ENCODE measurements around the gene MLF2.
"Not testable (repeated sequence)": the region's sequence is repeated elsewhere in the genome, so short reads cannot be mapped to it uniquely, and the experiment has no call there.

MLF2 gene

DNA sequence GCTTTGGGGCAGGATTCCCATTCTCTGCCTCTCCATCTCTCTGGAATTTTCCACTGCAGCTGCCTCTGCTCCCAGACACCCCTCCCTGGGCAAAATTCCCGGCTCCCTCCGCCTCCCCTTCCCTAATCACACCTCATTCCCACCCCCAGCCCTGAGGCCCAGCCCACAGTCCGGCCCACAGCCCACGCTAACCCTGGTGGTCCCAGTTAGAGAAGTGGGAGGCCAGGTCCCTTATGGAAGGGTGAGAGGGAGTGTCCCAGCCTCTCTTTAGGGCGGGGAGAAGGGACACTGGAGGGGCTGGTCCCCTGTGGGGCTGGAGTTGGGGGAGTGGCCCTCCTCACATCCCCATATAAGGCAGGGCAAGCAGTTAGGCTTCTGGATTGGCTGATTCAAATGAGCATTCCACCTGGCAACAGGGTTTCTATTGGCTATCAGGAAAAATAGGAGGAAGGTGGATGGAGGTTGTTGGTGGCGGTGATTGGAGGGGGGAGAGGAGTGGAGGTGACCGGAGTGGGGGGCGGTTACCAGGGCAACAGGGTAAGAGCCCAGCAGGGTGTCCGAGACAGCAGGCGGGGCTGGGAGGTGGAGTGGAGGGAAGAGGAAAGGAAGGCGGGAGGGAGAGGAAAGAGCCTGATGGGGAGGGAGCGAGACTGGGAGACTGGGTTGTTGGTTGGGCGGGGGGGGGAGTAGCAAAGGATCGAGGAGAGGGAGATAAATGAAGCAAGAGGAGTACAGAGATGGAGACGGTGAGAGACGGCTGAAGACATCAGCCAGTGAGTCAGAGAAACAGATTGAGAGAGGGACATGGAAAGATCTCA lies 11.3 kb upstream of the MLF2 start:
- DNase-seq, result peak; percentile 98

DNA sequence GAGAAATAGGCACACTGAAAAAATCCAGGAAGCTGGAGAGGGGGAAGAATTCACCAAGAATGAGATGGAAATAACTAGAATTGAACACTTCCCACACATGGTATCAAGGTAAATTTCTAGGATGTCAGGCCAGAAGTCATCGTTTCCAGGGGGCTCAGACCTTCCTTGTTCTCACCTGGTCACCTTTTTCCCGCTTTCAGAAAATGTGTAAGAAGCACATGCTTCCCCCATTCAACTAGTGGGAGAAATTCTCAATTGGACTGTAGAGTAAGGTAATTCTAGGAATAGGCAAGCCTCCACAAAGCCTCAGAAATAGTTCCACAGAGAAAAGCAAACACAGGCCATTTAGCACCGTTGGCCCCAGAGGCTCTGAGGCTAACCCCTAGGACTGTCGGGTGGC lies 10.4 kb upstream of the MLF2 start:
- no peak for DNase-seq

DNA sequence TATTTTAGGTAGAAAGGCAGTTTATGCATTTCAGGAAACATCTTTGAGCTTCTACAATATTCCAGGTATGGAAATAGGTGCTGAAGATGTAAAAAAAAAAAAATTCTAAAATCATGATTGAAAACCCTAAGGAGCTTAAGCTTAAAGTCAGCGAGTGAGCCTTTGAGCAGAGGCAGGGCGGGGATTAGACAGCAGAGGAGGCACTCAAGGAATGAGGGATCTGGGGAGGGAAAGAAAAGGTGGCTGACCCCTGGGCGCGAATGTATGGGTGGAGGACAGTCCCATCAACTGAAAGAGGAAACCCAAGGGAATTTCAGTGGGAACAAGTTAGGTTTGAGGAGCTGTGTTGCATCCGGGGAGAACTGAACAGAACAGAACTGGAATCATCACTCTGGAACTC lies 6.8 kb upstream of the MLF2 start:
- no peak for DNase-seq

DNA sequence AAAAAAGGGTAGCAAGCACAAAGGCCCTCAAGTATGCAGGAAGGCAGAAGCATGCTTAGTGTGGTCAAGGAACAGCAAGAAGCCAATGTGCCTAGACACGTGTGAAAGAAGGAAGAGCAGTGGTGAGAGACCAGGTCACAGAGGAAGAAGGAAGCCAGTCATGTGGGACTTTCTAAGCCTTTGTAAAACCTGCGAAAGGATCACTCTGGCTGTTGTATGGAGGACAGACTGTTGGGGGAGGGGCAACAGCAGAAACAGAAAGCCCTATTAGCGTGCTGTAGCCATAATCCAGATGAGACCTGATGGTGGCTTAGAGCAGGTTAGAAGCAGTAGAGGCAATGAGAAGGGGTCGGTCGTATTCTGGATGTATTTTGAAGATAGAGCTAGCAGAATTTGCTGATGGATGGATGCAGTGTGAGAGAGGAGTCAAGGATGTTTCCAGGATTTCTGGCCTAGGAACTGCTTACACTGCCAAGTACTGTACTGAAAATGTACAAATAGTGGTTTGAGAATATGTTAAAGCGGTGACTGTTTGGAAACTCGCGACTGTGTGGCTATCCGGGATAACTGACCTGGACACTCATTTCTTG lies 5.7 kb upstream of the MLF2 start:
- peak; percentile 15 for DNase-seq

DNA sequence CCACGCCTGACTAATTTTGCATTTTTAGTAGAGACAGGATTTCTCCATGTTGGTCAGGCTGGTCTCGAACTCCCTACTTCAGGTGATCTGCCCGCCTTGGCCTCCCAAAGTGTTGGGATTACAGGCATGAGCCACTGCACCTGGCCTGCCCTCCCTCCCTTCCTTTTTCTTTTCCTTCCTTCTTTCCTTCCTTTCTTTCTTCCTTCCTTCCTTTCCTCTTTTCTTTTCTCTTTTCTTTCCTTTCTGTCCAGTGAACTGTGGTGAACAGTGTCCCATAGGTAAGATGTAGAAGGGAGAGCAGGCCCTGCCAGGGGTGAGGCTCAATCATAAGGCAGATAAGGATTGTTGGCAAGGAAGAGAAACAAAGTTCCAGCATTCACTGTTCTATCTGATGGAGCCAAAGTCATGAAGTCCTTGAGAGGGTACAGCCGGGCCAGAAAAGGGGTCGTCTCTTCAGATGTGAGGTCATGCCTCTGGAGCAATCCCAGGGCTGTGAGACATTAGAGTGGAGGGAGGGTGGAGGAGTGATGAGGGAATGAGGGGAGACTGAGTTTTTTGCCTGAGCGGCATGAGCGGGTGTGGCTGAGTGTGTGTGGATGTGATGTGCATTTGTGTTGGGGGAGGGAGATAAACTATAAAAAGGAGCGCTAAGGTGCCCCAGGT lies 4.2 kb upstream of the MLF2 start:
- DNase-seq, result peak; percentile 14

DNA sequence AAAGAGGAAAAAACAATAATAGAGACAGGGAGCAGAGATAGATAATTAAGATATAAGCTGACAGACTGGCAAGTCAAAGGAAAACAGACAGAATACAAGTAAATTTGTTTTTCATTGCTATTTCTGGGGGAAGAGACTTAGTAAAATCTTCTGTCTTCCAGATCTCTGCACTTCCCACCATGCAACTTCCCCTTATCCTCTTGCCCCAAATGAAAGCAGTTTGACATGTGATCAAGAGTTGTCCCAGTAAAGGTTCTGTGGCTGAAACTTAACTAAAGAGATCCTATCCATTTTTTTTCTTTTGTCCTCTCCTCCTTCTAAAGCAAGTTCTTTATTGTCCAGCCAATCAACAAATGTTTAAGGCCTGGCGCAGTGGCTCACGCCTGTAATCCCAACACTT lies 1.5 kb upstream of the MLF2 start:
- no peak for DNase-seq

DNA sequence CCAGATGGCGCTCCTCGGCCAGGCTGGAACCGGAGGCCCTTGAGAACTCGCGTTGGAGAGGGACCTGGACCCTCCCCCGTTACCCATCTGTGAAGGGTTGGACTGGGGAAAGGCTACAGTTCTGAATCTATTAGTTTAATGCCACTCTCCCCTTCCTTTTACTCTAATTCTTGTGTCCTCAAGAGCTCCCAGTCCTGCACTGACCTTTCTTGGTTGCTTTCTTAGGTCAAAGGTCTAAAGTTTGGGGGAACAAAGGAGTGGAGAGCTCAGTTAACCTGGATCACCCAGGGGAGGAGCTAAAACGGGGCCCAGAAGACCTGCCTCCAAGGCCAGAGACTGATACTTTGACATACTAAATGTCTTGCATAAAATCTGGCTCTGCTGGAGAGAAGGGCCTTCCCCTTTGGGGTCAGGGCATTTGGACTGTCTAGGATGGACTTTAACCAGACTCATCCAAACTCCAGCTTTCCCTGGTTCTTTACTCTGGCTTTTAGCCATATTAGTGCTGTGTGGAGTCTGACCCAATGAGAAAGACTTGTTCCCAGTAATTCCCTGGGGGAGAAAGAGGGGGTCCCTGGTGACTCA lies 923 bp upstream of the MLF2 start:
- DNase-seq, result no peak

DNA sequence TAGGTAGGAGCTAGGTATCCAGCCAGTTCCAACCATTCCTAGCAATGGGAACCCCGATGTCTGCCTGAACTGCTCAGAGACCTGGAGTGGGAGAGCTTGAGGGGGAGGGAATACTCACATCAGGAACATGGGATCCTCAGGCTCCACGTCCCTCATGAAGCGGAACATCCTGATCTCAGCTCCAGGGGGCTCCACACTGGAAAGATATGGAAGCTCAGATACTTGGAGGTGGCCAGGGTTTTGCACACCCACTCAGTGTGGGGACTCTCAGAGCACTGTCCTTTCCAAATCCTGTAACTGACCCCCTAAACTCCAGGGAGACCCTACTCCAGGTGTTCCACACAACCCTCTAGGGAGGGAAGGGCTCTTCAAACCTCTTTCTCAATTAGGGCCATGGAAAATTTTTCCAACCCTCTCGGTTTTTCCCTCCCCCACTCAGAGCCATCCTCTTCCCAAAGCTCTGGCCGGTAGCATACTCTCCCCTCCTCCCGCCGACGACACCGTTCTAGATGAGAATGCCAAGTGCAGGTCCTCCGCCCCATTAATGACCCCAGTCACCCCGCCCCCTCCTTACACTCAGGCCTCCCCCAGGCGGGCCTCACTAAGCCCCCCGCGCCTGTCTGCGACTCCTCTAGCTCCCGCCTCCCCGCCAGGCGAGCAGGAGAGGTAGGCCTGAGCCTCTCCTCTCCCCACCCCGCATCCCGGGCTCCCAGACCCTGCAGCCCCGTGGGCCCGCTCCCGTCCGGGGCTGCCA lies 597 bp downstream of the MLF2 start:
- DNase-seq, result peak; percentile 83

DNA sequence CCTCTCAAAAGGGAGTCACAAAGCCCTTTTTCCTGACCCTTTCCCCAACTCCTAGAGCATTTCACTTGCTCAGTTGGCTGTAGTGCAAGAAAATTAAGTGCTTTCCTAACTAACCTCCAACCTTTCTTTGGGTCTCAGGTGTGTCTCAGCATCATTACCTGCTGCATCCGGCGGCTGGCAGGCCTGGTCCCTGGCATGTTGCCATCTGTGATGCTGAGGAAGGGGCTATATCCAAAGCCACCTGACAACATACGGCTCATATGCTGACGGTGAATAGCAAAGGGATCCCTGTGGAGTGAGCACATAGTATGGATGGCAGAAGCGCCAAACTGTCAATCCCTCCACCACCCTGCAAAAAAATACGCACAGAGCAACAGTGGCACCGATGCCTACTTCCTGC lies 1.2 kb downstream of the MLF2 start:
- DNase-seq, result no peak

DNA sequence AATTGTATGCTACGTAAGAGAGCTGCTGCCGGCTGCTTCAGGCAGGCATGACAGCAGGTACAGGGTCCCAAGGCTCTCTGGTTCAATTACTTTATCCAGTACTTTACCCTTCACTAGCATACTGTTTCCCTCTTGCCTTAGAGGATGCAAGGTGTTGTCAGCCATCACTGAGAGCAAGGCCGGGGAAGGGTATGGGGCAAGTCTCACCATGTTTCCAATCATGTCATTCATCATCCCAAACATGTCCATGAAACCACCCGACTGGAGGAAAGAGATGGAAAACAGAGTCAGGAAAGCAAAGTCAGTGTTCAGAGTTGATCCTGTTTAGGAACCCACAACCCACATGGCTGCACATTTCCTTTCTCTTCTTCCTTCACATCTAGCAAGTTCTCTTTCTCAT lies 2.4 kb downstream of the MLF2 start:
- no peak for DNase-seq

DNA sequence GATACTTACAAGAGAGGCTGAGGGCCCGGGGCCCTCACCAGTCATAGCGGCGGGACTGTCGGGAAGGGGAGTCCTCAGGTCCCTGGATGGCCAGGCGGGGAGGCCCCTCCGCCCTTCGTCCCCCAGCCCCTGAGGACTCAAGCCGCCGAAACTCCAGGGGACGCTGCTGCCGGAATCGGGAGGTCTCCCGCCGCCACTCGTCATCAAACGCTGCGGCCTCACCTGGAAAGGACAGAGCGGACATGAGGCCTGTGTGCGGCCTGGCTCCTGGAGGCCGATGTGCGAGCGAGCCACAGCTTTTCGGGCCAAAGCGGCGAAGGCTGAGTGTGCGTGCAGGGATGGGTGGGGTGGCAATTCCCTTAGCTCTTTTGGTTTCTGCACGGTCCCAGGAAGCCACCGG lies 4.2 kb downstream of the MLF2 start:
- no peak for DNase-seq

DNA sequence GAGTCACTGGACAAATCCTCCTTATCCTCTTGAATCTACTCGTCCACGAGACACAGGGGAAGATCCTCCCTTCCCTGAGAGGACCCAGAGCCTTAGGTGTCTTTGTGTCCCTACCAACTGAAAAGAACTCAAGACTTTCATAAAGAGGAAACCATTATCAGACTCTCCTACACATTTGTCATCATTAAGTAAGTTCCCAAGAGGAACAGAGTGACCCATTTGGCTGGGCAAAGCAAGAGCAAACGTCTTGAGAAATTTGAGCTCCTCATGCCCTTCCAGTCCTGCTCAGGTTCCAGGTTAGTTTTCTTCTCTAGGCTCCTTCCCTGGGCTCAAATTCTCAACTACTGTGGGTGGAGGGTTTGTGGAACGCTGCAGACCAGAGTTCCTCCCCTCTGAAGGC lies 5.7 kb downstream of the MLF2 start:
- no peak for DNase-seq

DNA sequence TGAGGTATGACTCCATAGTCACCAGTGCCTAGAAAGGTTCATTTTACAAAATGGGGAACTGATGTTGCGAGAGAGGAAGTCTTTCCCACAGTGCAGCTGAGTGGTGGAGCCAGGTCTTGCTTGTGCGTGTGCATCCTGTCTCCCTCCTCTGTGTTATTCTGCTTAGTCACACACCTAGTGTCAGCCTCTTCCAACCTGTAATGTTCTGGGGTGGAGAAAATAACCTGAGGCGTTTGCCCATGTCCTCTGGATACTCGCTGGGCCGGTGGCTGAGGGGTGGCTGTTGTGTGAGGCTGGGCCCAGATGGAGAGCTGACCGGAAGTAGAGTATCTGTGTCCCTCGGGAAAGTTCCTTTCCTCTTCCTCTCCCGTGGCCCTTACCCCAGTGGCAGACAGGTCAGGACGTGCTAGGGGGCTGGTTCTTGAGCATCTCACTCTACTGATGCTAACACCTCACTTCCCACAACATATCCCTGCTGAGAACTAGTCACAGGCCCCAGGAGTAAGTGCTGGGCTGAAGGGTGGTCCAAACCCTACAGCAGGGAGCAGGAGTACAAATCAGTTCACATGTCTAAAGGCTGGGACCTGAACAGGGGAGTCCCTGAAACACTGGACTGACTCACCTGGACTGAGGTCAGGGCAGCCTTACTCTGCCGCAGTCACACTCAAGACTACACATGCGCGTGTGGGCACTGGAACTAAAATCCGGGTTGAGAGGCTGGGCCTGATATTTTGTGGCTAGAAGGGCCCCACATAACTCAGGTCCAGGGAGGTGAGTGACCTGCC lies 7.0 kb downstream of the MLF2 start:
- no peak for DNase-seq

DNA sequence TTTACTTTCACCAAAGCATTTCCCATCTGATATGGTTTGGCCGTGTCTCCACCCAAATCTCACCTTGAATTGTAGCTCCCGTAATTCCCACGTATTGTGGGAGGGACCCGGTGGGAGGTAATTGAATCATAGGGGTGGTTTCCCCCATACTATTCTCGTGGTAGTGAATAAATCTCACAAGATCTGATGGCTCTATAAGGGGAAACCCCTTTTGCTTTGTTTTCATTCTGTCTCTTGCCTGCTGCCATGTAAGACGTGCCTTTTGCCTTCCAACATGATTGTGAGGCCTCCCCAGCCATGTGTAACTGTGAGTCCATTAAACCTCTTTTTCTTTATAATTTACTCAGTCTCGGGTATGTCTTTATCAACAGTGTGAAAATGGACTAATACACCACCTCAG lies 9.6 kb downstream of the MLF2 start:
- DNase-seq, result not testable (repeated sequence)

DNA sequence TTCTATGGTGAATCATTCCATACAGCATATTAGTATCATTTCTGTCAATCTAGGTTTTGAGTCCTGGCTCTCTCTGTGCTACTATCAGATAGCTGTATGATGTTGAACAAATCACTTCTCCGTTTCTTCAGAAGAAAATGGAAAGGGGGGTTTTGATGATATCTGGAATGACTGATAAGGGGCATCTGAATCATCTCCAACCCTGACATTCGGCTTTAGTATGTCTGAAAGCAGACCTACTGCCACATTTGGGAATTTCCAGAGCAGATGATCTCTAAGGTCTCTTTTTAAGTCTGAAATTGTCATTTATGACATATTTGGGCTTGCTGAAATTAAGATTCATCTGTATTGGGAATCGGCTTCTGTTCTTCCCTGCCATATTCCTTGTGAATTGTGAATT lies 10.1 kb downstream of the MLF2 start:
- no peak for DNase-seq

DNA sequence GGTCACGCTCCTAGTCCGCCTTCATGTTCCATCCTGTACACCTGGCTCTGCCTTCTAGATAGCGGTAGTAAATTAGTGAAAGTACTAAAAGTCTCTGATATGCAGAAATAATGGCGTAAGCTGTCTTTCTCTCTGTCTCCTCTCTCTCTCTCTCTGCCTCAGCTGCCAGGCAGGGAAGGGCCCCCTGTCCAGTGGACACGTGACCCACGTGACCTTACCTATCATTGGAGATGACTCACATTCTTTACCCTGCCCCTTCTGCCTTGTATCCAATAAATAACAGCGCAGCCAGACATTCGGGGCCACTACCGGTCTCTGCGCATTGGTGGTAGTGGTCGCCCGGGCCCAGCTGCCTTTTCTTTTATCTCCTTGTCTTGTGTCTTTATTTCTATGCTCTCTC lies 10.9 kb downstream of the MLF2 start:
- DNase-seq, result not testable (repeated sequence)

DNA sequence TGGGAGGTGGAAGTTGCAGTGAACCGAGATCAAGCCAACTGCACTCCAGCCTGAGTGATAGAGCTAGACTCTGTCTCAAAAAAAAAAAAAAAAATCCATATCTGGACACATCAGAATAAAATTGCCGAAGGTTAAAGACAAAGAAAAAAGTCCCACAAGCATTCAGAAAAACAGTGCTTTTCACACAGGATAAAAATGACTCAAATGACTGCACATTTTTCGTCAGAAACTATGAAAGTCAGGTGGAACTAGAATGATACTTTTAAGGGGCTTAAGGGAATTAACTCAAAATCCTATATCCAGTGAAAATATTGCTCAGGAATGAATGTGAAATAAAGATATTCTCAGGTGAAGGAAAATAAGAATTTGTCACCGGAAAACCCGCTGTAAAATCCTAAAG lies 16.2 kb downstream of the MLF2 start:
- DNase-seq, result no peak

DNA sequence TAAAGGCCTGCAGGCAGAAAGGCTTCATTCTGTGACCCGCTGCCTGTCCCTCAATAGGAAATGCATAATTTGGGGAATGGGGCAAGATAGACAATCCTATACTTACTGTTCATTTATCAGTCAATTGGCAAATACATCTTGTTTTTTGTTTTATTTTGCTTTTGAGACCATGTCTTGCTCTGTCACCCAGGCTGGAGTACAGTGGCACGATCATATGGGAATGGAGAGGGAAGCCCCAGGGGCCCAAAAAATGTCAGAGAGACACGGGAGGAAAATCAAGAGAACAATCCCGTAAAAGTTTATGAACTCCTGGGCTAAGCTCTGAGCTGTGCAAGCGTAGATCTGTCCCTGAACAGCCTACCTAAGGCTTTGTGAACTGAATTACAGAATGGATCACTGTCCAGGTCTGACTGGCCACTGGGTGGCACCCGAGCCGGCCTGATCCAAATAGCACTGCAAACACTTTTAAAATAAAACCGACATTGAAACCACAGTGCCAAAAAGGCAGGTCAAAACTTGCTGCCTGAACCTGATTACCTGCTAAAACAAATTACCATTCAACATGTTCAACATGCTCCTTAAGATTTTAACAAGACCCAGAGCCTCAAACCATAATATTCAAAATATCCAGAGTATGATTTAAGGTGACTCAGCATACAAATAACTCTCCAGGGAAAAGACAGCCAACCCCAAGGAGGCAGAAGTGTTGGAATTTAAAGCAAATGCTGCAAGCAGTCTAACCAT lies 17.3 kb downstream of the MLF2 start:
- peak; percentile 65 for DNase-seq

DNA sequence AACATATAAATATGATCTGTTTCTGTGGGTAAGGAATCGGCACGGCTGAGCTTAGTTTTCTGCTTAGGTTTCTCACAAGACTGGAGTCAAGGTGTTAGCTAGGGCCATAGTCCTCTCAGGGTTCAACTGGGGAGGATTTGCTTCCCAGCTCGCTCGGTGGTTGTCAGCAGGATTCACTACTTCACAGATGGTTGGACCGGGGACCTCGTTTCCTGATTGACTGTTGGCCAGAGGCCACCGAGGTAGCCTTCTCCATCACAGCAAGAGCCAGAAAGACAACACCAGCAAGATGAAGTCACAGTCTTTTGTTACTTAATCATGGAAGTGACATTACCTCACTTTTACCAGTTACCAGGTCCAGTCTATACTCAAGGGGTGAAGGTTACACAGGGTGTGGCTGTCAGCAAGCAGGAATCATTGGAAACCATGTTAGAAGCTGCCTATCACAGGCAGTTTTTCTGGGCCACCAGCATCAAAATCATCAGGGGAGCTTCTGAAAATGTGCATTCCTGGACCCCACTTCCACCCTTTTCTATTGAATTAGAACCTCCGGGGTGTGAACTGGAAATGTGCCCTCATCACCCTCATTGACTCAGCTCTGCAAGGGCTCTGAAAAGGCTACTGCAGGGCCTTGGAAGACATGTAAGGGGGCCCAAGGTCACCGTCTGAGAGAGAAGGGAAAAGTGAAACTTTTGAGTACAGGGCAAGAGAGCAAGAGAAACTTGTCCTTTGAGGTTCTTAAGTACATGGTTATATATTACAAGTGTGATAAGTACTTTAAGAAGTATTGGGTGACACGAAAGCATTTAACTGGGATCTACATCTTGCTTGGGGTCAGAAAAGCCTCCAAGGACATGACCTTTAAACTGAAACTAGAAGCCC lies 18.2 kb downstream of the MLF2 start:
- DNase-seq, result no peak

DNA sequence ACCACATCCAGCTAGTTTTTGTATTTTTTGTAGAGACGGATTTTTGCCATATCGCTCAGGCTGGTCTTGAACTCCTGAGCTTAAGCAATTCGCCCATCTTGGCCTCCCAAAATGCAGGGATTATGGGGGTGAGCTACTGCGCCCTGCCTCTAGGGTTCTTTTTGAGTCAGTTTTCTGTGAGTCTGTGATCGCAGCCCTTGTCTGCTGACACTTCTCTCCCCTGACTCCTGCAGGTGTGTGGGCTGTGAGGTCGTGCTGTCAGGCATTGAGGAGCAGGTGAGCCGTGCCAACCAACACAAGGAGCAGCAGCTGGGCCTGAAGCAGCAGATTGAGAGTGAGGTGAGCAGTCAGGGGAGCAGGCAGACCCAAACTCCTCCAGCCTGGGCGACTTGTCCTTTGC lies 22.8 kb downstream of the MLF2 start:
- DNase-seq, result no peak

DNA sequence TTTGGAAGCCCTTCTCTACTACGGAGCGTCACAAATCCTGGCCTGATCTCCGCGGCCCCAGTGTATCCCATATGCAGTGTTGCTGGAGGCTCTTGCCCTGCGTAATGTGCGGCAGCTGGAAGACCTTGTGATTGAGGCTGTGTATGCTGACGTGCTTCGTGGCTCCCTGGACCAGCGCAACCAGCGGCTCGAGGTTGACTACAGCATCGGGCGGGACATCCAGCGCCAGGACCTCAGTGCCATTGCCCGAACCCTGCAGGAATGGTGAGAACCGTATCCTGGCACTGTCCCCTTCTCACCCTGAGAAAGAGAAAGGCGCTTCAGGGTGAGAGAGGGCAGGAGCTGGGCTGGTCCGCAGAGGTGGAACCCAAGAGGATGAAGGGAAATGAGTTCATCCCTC lies 23.8 kb downstream of the MLF2 start:
- no peak for DNase-seq
